GM21367 (cell line): Measurements from ENCODE around the gene PLEKHM3.

Experiments
- ATAC-seq: cut with Tn5 transposase; IDR thresholded peaks from one replicate; pipeline ENCODE4 v1.9.1; 2021; ENCODE audit not compliant: unreplicated experiment

The PLEKHM3 gene

DNA sequence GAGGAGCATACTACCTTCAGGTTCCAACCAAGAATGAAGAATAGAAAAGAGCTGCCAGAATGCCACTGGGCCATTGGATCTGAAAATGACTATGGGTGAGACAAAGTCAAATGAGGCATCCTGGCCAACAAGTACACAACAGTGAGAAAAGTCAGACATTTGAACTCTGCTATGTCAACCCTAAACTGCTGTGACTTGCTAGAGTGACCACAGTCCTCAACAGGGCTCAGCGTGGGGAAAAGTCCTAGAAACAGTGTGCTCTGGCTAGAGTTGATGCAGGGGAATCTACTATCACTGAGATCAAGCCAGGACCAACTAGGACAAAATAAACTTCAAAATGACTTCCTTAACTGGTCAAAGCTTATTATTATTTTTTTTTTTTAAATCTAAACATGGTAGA, 157.4 kb downstream of the PLEKHM3 start:
- no peak for ATAC-seq

DNA sequence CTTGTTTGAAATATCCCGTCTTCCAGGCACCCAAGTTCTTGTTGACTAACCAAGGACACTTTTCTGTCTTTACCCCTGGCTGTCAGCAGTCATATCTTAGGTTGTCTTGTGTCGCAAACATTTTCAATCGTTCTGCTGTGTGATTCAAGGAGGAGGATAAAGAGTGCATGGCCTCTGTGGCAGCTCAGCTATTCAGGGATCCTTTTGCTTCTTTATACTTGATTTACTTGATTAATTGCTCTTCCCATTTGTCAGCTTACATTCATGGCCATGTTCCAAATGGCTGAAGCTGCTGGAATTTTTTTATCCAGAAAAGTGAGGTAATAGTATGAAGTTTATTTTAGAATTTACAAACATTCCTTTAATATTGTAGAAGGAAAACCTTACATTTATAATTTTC, 158.3 kb downstream of the PLEKHM3 start:
- ATAC-seq = no peak

DNA sequence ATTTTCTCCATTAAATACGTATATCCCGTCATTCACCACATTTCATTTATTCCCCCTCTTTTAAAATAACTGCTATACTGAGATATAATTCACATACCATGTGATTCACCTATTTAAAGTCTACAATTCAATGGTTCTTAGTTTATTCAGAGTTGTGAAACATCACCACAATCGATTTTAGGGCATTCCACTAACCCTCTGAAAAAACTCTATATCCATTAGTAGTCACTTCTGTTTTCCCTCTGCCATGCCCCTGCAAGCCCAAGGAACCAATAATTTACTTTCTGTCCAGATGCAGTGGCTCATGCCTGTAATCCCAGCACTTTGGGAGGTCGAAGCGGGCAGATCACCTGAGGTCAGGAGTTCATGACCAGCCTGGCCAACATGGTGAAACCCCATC, 160.1 kb downstream of the PLEKHM3 start:
- ATAC-seq = no peak

DNA sequence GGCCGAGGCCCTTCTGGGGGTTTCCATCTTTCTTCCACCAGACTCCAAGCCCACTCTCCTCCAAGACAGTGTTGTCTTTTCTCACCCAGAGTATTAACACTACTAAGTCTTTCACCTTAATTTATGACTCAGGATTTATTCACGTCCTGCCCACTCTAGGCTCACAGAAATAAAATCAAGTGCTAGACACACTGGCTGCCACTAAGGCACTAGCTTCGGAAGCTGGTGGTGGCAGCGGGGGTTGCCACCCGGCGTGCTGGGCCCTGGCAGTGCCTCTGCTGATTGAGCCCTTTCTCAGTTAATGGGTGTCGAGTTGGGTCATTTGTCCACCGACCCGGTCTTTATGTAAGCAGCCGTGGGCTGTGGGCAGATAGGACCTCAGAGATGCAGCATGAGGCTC, 162.0 kb downstream of the PLEKHM3 start:
- ATAC-seq = no peak

DNA sequence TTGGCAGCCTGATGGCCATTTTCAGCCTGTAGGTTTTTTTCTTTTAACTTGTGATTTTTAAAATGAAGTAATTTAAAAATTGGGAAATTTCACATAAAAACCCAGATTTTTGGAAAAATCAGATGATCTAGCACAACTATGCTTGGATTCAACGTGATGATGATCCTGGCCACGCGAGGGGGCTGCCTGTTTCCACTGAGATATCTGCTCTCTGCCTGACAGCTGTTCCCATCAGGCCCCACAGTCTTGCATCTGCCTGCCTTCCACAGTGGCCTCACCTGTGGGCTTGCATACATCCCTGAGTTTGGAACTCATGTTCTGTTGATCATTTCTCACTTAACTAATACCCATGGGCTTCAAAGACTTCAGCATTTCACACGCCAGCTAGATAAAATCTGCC, 163.5 kb downstream of the PLEKHM3 start:
- no peak for ATAC-seq

DNA sequence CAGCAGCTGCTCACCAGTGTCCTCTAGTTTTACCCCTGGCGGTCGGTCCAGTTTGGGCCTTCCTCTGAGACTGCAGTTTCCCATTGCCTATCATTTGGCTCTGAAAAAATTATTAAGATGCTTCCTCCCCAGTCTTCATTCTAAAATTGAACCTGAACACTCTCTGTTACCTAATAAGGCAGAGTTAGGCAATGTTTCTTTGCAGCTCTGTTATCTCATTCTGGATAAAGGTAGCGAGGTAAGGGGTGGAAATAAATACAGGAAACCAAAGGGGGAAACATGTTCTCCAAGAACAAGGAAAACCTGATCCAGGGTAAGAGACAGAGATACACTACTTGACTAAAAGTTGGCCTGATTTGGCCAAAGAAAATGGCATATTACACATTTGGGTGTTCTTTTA, 164.6 kb downstream of the PLEKHM3 start:
- no peak for ATAC-seq

DNA sequence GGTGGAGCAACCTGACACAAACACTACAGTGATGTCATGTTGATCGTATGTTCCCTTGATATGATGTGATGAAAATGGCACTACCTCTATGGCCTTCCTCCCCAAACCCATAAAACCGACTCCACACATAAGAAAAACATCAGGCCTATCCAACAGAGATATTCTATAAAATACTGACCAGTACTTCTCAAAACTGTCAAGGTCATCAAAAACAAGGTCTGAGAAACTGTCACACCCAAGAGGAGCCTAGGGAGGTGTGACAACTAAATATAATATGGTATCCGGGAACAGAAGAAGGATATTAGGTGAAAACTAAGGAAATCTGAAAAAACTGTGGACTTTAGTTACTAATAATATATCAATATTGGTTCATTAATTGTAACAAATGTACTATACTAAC, 169.7 kb downstream of the PLEKHM3 start:
- no peak for ATAC-seq

DNA sequence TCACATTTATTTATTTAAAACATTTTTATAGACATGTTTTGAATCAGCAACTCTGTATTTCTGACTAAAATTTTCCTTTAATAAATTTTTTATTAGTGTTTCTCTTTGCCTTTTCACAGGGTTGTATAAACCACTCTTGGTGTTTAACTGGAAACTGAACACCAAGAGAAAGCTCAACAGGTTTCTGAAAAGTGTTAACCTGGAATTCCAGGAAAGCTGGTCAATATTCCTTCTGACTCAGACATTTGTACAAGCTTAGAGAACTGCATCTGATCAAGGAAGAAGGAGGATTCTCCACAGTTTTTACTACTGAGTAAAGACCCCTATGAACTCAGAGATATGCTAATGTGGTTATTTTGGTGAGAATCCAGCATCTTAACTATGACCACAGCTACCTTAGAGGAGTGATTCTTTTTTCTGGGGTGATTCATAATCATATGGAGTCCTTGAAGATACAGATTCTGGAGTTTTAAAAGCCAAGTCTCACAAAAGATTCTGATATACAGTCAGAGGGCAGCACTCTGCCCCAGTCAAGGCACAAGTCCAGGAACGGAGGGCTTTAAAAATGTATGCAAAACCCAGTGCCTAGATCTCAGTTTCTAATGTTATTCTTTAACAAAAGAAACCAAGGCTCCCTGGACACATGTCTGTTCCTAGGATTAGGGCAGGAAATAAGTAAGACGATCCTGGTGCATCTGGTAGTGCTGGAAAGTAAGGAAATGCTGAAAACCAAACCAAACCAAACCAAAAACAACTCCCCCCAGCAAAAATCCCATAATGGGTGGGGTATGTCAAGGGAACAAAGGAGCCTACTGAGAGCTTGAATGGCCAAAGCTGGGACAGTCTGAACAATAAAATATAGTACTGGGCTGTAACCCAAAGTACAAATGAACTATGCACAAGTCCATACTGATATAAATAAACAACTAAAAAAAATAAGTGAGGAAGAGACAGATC, 170.6 kb downstream of the PLEKHM3 start:
- ATAC-seq = no peak

DNA sequence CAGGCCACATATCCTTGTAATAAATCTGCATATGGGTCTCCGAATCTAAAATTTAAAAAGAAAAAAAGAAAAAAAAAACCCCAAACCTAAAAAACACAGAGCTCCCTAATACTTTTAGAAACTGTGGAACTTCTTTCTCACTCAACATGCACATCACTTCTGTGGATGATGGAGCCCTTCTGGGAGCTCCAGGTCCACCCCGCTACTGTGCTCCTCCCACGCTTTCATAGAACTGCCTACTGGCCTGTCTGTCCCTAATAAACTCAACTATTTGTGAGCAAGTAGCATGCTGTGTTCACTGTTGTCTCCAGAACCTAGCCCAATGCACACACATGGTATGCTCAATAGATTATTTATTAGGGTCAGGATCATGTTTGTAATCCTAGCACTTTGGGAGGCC, 172.5 kb downstream of the PLEKHM3 start:
- ATAC-seq = no peak

DNA sequence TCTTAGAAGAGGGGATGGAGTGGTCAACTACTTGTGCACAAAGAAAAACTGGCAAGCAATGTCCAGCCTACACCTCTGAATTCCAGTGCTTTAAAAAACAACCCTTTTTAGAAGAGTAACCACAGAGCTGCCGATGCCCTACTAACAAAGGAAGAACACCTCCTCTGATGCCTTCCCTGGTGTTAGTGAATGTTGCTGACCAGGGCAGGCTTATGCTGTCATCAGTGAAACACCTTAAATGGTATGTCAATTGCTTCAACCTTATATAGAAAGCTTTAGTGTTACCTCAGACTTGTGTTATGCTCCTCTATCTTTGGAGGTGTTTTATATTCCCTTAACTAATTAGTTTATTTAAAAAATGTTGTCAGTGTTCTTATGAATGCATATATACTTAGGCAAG, 175.9 kb downstream of the PLEKHM3 start:
- no peak for ATAC-seq

DNA sequence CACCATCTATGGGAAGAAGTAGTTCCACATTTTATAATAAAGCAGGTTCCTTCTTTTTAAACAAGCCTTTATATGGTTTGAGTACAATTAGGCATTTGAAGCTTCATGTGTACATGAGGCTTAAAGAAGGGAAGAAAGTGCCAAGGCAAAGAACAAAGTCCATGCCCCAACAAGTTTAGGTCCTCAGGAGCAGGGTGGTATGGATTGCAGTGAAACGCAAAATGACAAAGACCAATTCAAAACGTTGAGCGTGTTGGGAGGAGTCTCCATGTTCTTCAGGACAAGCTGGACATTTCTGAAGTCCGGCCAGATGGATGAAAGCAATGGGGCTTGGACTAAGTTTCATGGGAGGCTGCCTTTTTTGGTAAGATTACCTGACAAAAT, 176.8 kb downstream of the PLEKHM3 start:
- ATAC-seq = no peak

DNA sequence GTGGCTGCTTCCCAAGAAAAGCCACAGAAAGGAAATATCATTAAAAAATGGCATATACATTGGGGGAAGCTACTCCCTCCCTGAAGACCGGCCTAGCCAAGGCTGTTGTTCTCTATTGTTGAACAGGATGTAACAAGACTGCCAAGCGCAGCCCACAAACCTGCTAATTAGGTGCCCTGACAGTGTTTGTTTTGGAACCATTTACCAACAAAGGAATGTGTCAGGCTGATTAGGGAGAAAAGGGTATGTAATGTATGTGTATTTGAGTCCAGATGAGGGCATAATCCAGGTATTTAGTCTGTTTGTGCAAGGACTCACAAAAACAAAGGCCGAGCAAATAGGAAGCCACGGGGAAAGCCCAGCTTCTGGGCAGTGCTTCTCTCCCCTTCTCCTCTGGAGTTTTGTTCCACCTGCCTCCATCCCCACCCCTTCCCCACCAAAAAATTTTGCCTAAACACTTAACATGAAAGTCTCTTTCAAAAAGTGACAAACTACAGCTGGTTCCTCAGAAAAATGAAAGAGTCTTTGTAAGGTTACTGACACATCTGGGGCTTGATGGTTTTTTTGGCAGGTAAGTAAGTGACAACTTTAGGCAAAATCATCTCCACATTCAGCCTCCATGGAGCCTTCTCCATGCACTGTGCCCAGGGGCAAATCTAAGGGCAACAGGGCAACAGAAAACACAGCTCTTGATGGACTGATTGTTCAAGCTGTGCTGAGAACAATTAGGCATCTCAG, 177.4 kb downstream of the PLEKHM3 start:
- ATAC-seq = no peak

DNA sequence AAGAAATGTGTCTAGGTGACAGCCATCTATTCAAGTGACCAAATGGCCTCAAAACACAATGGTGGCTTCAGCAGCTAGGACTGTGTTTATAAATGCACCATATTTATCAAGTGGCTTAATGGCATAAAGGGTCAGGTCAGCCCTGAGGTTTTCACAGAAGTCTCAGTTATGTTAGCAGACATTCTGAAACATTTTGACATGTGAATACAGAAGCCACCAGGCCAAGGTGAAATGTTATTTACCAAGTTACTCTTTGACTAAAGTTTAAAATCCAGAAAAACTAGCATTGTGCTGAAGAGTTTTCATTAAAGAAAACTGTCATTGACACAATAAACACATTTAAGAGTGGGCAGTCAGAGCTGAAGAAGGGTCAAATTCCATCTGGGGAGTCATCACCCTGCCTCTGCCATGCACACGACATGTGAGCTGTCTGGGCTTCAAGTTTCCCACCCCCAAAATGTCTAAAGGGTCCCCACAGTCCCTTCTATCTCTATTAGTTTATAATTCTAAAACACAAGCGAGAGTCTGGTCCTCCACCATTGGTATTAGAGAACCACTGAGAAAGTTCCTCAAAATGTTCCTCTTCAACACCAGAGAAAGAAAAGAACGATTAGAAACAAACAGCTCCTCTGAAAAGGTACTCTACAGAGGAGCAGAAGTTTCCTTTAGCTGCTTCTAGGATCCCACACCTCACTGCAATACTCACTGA, 178.1 kb downstream of the PLEKHM3 start:
- ATAC-seq = no peak

DNA sequence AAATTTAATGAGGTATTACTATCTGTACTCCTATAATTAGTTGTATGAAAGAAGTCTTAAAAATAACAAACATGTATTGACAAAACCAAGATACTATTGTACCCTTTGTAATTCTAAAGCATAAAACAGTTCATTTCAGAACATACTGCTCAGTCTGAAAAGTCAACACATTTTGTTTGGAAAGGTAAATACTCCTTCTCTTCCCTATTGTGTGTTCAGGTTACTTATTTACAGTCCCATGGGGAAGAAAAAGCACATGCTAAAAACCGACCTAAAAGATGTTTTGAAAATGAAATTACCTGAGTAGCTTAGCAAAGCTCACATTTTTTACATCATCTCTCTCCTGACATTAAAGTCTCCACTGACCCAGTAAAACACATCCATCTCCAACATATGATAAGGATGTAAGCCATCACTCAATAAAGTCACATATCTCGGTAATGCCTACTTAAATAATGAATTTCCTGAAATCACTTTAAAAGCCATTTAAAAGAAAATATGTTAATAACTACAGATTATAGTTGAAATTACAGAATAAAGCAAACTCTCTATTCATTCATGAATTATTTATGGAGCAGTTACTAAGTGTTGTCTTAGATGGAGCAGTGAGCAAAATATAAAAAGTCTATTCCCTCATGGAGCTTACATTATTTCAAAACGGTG, 180.0 kb downstream of the PLEKHM3 start:
- no peak for ATAC-seq

DNA sequence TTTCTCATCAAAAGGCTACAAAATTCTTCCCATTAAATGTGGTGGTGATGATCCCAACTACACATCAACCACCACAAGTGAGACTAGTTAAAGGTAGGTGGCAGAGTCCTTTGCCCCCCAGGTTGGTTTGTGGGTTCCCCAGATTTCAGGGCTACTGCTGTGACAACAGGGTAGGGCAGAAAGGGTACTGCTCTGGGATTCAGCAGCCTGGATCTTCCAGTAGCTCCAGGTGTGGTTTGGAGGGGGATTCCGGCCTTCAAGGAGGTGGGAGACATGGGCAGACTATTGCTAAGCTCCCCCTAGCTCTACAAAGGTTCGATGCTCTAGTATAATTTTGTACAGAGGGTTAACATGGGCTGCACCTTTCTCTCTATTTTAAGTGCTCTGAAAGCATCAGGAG, 180.7 kb downstream of the PLEKHM3 start:
- ATAC-seq = no peak

DNA sequence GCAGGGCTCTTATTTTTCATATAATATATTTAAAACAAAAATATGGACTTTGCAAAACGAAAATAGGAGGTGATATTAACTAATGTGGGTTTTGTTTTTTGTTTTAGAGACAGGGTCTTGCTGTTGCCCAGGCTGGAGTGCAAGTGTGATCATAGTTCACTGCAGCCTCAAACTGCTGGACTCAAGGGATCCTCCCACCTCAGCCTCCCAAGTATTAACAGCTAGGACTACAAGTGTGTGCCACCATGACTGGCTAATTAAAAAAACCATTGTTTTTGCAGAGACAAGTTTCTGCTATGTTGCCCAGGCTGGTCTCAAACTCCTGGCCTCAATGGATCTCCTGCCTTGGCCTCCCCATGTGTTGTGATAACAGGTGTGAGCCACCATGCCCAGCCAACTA, 185.2 kb downstream of the PLEKHM3 start:
- no peak for ATAC-seq

DNA sequence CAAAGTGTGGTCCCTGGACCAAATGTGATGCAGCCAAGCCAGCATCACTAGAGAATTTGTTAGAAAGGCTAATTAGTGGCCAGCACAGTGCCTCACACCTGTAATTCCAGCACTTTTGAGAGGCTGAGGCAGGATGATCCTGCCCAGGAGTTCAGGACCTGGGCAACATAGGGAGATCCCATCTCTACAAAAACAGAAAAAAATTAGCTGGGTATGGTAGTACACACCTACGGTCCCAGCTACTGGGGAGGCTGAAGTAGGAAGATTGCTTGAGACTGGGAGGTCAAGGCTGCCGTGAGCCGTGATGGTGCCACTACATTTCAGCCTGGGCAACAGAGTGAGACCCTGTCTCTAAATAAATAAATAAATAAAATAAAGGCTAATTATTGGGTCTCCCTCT, 185.8 kb downstream of the PLEKHM3 start:
- ATAC-seq = no peak

DNA sequence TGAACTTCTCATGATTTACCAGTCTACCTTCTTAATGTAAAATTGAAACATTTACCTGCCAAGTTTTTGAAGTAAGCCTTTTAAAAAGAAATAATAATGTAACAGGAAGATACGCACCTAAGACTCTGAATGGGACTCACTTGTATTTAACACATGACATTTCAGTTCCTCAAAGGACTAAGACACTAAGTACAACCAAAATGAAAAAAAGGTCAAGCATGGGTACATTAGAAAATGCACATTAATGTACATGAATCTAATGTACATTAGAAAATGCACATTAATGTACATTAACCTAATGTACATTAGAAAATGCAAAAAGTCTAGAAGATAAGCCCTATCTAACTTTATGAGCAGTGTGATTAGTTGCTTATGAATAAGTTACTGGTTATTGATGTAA, 186.3 kb downstream of the PLEKHM3 start:
- no peak for ATAC-seq

DNA sequence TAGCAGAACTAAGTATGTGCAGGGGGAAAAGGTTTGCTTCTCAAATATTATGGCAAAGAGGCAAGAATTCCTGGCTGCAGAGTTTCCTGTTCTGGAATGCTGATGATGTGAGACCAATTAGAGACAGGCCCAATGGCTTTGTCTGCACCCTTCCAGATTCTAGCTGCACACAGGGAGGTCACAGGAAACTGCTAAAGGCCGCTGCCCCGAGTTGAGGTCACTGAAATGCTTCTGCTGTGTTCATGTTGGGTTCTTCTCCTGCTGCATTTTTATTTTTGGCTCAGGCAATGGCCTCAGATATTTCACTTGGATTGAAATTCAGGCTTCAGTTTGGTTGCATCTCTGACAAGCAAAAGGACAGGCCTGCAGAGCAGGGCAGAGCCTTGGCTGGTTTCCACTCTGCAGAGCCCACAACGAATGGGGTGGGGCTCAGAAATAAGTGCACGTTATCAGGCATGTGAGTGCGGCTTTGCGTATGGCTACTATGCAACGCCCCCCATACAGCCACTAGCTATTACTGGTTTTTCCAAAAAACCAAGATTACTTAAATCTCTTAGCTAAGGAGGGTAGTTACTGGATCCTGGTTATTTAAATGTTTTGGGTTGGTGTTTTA, 188.7 kb downstream of the PLEKHM3 start:
- no peak for ATAC-seq

DNA sequence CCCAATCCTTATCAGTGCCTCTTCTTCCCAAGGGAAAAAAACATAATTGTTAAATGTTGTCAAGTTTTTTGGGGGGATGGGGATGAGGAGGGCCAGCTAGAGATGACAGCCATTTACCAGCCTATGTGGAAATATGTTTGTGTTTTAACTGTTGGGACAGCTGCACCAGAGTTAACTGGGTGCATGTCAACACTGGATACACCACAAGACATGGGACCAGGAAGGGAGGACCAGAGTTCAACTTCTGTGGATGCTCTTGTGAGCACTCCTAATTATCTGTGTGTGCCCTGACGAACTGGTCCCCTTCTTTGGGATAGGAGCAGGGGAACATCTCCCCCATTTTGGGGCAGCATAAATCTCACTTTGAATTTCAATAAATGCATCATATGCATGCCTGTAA, 189.5 kb downstream of the PLEKHM3 start:
- ATAC-seq = no peak

DNA sequence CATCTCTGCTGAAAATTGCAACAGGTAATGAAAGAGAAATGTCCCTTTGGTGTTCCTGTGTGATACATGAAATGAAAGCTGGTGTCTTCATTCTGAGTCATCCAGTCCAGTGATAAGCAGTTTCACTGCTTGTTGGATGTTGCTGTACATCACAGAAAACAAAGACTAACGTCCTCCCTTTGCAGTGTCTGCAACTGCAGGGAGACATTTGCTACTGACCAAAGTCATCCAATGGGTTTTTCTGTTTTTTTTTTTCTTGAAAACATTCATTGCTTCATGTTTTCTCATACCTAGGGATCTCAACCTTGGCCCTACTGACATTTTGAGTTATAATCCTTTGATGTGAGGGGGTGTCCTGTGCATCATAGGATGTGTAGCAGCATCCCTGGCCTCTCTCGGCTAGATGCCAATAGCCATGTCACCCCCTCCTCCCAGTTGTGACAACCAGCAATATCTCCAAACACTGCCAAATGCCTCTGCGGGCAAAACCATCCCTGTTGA, 192.0 kb downstream of the PLEKHM3 start:
- peak; percentile 82 for ATAC-seq
